HG03342 (cell line): Measurements from ENCODE around the gene SSH2.
"Not testable (repeated sequence)": the region's sequence is repeated elsewhere in the genome, so short reads cannot be mapped to it uniquely, and the experiment has no call there.

Experiments
- ATAC-seq: cut with Tn5 transposase; IDR thresholded peaks from one replicate; pipeline ENCODE4 v1.9.1; 2021; ENCODE audit warnings: mild to moderate bottlenecking, moderate library complexity; ENCODE audit not compliant: unreplicated experiment

The SSH2 gene

DNA sequence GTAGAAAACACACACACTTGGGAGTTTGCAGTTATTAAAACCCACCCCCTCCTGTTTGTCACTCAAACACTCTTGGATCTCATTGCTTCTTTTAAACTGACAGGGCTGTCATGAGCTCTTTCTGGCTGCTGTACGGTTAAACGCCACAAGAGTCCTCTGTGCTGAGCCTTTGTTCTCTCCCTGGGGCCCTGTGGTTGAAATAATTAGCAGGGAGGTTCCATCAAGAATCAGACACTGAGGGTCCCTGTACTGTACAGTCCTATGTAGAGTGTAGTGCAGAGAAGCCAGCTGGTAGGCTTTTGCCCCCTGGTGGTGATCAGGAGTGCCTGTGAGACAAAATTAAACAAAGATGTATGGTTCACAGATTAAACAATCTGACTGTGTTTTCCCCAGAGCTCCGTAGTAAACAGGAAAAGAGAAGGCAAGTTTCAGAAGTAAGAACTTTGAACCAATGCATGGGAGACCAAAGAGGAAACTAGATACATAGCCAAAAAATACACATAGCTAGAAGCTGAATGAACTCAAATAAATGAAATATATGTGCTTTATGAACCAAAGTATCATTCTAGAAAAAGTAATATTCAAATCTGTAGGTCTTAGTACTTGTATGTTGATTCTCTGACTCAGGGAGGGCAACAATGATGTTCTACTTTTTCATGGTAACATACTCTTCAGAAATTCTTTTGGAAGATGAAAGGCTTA, 1.4 kb upstream of the SSH2 start:
- peak; percentile 80 for ATAC-seq

DNA sequence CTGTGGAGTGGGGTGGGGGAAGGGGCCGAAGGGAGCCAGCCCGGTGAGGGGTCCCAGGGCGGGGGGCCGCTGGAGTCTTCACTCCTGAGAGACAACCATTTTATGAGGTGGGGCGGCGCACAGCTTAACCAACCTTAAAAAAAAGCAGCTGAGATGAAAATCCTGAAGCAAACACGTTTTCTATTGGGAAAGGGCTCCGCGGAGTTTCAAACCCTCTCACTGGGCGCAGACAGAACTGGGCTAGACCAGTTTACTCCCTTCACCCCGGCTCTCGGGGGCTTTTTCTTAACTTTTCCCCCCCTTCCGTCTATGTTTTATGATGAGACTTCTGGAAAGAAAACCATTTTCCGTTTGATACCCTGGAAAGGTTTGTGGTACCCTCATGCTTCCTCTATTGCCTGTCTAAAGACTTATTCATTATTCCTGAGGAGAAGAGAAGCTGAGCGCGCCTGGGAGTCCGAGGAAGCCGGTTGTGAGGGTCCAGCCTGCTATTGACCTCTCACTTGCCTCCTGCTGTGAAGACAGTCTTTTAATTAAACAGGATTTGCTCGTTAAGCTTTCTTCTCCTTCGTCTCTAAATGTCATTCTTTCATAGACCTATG, 482 bp upstream of the SSH2 start:
- ATAC-seq: no peak

DNA sequence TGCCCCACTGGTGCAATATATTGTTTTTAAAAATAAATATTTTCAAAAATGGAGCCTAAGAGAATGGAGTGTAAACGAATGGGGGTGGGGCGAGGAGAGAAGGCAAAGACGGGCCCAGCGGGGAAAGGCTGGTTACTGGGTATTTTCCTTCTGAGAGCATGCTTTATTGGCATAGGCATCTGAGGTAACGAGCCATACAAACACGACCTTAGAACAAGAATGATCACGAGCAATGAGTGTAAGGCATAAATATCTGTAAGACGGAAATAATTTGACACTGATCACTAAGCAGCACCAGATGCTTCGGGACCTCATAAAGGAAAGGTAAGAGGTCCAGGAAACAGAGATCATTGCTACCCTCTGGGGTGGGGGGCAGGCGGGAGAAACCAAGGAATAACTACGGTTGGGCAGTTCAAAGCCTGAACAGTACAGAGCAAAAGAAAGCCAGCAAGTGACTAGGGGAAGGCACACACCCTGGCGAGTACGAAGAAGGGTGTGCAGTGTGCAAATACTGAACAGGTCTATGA, 959 bp downstream of the SSH2 start:
- no peak for ATAC-seq

DNA sequence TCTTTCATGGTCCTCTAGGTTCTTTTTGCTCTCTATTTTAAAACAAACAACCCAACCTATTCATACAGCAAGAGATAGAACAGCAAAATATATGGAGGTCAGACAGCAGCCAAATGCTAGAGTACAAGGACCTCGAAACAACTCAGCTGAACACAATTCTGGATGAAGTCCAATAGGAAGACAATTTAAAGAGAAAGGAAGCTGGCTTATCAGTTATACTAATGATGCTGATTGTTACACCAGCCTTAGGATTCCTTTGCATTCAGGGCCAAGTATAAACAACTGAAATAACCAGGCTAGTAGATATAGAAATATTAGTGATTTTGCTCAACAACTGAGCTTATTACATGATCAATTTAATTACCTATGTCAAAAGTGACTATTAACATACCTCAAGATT, 2.5 kb downstream of the SSH2 start:
- no peak for ATAC-seq

DNA sequence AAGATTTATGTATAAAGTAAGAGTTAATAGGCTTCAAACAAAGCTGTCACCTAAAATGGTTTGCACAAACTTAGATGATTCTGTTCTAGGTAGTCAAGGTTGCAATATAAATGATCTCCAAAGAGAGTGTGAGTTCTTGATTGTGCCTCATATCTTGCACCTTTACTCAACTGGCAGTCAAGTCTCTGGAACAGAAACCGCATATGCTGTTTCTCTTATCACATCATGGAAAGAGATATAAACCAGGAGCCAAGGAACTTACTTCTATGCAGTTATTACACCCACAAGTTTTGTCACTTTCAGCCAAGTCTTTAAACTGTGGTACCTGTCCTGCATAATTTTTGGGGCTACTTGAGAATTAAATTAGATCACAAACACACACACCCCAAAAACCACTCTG, 5.2 kb downstream of the SSH2 start:
- no peak for ATAC-seq

DNA sequence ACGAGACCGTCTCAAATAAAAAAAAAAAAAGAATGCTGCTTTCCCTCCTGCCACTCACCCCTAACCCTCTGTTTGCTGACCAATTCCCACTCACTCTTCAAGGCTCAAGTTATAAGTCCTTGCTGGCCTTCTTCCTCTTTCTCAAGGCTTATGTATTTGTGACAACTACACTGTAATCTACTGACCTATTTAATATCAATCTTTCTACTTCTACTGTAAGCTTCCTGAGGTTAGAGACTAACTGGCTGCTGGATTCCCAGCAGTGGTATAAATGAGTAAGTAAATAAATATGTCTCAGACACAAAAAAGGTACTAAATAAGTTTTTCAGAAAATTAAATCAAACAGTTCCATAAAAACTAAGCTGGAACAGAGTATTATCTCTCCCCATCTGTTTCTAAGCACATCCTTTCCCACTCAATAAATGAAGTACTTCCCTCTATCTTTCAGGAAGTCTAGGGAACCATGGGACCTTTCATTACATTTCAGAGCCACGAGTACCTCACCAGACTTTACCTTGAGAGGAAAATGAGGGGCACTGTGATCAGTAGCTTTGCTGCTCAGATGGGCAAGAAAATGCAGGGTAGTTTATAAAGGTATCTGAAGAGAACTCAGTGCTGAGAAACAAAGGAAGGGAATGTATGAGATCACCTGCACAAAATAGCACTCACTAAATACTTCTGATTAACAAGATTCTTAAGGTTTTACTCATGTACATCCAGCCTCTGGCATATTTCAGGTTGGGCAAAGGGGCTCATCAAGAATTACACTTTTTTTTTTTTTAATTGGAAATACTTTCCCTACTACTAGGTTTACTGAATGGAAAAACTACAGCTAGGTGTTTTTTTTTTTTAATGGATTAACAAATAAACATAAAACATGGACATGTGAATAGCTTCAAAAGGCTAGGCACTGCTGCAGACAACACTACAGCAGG, 10.8 kb downstream of the SSH2 start:
- no peak for ATAC-seq

DNA sequence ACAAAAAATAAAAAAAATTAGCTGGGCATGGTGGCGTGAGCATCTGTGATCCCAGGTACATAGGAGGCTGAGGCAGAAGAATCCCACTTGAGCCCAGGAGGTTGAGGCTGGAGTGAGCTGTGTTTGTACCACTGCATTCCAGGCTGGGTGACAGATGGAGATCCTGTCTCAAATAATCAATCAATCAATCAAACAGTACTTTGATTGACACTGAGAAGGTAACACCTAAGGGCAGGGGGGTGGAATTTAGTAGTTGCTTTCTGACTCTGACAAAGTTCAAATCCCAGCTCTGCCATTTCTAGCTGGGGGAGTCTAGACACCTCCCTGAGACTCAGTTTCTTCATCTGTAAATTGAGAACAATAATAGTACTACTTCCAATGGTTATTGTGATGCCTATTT, 12.0 kb downstream of the SSH2 start:
- no peak for ATAC-seq

DNA sequence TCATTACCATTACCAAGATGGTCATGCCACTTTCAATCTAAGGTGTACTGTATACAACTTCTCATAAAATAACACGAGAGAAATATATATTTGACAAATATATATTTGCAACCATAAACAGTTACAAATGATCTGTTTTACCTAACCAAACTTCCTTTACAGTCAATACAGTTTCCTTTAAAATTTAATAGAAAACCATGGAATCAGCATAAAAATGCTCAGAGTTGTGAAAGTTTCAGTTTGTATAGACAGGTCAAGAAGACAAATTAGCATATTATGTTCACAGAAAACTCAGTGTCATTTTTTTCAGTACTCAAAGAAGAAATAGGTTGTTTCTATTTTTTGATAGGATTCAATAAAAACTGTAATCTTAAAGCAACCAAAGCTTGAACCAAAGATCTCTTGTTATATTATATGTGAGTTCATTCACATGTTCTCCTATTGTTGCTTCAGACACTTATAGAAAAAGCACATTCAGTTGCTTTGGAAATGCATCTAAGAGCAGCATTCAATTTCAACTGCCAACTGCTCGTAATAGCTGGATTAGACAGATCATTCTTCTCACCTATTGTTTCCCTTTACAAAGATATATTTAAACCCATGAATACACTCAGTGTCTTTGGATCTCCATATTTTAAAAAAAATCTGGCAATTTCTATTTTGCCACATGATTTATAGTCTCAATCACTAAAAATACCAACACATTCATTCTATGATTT, 15.1 kb downstream of the SSH2 start:
- no peak for ATAC-seq

DNA sequence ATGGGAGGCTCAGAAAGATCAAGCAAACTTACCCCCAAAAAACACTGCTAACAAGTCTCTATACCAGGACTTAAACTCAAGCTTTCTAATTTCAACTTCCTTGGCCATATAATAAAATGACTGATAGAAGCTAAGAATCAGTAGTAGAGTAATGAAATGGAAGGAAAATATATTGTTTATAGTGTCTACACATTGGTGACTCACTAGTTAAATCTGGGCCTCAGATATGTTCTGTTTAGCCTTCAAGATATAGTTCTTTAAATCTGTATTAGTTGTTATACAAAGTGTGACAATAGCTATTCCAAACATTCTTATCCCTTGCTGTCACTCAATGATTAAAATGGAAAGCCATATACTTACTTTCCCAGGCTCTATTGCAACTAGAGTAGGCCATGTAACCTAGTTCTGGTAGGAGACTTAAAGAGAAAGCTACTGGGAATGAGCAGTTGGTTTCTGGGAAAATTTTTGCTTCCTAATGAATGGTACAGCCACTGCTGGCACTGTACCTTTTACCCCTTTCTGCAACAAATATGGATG, 18.3 kb downstream of the SSH2 start:
- ATAC-seq: no peak

DNA sequence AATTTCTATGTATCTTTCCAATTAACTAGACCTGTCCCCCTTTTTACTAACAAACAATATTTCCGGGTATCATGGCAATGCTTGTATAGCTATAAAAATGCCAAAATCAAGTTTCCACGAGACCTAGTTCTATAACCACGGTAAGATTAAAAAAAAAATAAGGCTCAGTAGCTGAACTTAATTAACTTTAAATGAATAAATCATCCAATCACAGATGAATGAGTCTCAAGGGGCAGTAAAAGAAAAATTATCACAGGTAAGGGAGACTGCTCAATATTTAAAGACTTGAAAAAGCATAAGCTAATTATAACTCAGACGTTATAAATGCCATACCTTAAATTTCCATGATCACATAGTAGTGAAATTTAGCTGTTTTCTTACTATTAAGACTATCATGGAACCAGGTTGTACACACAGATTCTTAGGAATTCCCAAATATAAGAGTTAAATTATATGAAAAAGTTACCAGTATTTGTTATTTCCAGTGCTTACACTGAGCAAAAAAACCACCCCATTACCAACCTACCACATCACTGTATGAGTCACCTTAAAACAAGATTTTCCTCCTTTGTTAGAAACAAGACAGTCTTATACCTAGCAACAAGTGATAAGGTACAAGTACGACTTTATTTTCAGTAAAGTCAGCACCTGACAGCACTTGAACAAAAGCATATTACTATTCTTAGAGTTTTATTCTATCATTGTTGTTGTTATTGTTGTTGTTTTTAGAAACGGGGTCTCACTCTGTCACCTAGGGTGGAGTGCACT, 20.6 kb downstream of the SSH2 start:
- ATAC-seq: no peak

DNA sequence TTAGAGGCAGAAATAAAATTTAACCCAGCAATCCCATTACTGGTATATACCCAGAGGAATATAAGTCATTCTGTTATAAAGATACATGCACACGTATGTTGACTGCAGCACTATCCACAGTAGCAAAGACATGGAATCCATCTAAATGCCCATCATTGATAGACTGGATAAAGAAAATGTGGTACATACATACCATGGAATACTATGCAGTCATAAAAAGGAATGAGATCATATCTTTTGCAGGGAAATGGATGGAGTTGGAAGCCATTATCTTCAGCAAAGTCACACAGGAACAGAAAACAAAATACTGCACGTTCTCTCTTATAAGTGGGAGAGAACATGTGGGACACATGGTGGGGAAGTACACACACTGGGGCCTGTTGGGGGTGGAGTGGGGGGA, 23.1 kb downstream of the SSH2 start:
- no peak for ATAC-seq

DNA sequence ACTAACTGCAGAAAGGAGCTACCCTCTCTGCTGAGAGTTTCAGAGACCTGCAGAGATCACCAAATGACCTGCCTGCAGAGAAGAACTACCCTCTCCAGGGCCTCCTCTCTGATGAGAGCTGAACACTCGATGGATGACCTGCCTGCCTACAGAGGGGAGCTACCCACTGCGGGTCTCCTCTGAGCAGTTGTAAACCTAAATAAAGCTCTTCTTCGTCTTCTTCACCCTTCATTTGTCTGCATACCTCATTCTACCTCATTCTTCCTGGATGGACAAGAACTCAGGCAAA, 24.2 kb downstream of the SSH2 start:
- ATAC-seq: no peak

DNA sequence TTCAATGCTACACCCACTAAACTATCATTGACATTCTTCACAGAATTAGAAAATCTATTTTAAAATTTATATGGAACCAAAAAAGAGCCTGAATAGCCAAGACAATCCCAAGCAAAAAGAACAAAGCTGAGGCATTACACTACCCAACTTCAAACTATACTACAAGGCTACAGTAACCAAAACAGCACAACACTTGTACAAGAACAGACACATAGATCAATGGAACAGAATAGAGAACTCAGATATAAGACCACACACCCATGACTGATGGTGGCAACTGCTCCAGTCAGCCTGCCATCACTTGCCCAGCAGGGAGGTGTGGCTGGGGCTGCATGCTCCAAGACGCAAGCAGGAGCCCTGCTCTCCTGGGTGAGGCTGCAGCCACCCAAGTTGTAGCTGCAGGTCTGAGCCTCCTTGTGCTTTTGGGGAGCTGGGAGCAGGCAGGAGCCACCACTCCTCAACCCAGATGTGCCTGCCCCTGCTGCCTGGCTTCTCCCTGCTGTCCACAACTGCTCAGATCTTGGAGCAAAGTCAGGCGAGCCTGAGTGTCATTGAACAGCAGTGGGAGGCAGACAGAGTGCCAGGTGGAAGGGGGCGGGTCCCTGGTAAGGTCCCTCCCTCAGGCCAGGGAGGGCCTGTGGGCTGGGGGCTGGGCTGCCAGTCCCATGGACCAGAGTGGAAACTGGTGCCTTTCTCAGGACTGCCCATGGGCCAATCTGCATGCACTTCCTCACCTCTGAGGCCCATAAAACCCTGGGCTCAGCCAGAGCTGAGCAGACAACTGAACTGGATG, 24.7 kb downstream of the SSH2 start:
- no peak for ATAC-seq

DNA sequence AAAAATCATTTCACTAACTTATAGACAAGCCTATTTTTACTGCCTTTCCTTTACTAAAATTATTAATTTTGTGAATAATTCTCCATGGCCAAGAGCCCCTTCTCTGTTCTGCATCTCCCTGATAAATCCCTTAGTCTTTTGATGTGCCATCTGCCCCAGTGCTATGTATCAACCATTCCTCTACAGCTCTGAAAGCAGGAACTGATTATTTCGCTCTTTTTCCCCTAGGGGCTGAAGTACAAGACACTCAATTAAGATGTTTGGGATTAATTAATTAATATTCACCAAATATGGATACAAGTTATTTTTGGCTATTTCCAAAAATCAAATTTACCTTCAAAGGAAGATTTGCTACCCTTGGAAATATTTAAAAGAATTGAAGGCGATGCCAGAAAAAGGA, 26.6 kb downstream of the SSH2 start:
- no peak for ATAC-seq

DNA sequence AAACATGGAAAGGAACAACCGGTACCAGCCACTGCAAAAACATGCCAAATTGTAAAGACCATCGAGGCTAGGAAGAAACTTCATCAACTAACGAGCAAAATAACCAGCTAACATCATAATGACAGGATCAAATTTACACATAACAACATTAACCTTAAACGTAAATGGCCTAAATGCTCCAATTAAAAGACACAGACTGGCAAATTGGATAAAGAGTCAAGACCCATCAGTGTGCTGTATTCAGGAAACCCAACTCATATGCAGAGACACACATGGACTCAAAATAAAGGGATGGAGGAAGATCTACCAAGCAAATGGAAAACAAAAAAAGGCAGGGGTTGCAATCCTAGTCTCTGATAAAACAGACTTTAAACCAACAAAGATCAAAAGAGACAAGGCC, 32.9 kb downstream of the SSH2 start:
- not testable (repeated sequence) for ATAC-seq

DNA sequence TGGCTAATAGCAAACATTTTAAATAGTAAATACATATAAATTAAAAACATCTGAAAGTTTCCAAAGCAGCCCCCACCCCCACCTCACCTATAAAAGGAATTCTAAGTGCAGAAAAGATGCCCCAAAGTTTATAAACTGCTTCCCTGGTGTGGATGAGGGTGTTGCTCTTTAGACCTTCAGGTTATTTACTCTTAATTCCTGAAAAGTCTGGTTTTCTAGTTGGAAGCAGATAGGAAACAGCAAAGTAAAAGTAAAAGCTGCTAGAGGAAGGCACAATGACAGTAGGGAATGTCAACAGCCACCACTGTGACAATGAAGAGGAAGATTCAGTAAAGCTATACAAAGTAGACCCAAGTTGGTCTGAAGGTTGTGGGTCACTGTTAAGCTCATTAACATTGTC, 37.8 kb downstream of the SSH2 start:
- no peak for ATAC-seq

DNA sequence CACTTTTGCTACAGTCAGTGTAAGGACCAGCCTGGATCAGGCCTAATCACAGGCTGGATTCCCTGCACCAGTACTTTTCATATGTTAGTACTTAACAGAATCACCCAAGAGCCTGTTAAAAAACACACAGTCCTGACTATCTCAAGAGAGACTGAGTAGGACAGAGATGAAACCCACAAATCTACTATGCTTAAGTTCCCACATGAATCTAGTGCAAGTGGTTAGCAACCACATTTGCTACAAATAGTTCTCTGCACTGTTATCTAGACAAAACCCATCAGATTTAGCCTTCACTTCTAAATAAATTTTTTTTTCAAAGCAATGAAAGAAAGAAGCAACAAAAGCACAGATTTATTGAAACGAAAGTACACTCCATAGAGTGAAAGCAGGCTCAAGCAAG, 38.9 kb downstream of the SSH2 start:
- no peak for ATAC-seq

DNA sequence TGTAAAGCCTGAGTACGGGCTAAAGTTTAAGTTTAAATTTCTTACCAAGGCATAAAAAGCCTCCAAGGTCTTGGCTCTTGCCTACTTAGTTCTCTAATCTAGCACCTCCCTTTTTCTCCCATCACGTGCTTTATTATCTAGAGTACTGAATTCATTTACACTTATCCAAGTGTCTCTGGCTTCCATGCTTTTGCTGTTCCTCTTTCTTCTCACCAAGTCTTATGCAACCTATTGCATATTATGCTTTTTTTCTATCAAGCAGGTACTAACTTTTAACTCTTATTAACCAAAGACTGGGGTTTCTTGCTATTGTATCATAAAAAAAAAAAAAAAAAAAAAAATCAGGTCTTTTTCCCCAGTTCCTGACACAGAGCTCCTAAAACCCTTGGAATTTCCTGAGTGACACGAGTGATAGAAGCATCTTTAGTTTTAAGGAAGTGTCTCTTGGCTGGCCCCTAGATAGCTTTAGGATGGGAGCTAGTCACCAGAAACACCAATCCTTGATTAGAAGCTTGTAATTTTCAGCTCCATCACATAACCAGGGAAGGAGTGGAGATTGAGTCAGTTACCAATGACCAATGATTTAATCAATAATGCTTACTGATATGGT, 44.9 kb downstream of the SSH2 start:
- ATAC-seq: no peak

DNA sequence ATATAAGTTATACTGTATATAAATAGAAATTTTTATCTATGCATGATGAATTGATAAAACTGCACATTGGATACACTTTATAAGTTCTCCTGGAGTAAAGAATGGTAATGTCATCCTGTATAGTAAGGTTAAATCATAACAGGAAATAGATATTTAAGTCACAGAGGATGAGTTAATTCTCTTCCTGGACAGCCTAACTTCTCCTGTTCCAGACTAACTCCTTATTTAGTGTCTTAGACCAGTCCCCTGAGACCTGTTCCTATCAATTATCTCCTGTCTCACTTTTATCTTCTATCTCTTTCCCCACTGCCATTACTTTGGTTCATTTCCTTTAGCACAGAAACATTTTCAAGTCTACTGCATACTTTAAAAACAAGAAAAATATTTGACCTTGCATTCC, 46.5 kb downstream of the SSH2 start:
- no peak for ATAC-seq
